ENCODE results near the gene MMP13. TPM values are rescaled to one million over a fixed set of nuclear protein-coding genes. Genes with fewer than 3 reads are reported as not detected.
"Not testable (repeated sequence)": the region's sequence is repeated elsewhere in the genome, so short reads cannot be mapped to it uniquely, and the experiment has no call there.

The MMP13 gene
- polyA plus RNA-seq (2013, experiment 1 of 2): not detected
- 0.15 TPM for polyA plus RNA-seq (2013, experiment 2 of 2)

GRCh38 chr11:102955624-102956023 is at the start of gene MMP13:
TSS of gene MMP13 (minus strand) at chr11:102955732. CDS start at chr11:102955705, 27 bp downstream.
- Histone ChIP-seq H3K9me3 (ENCODE audit: control insufficient read depth, low read length) (no peaks in the 10 kb centered on the region), H3K4me1 (ENCODE audit: control insufficient read depth, insufficient read depth, low read length, poor library complexity, severe bottlenecking) (no peaks in the 10 kb centered on the region), H3K36me3 (ENCODE audit: control insufficient read depth, insufficient read depth, low read length) (no peaks in the 10 kb centered on the region), H3K27ac (ENCODE audit: low read depth, low read length, severe bottlenecking) (no peak within 1 kb of the TSS), H3K4me3 (ENCODE audit: extremely low read depth, insufficient read depth, low read length, poor library complexity, severe bottlenecking) (no peak within 1 kb of the TSS)
- 90% methylated on average over 2 of the region's 6 CpGs; no CpG with 5 or more reads in 1 of the 2 experiments for WGBS, 2 experiments (ENCODE audit: insufficient coverage in 2 of 2)

GRCh38 chr11:103004234-103004633 is 48.7 kb upstream of the MMP13 start:
- WGBS, 2 experiments (ENCODE audit: insufficient coverage in 2 of 2): 79 to 97% methylated on average over 3 of the region's 5 CpGs
- not testable (repeated sequence) for H3K4me1 ChIP-seq (ENCODE audit: control insufficient read depth, insufficient read depth, low read length, poor library complexity, severe bottlenecking); H3K36me3 ChIP-seq (ENCODE audit: control insufficient read depth, insufficient read depth, low read length); H3K27ac ChIP-seq (ENCODE audit: low read depth, low read length, severe bottlenecking); H3K4me3 ChIP-seq (ENCODE audit: extremely low read depth, insufficient read depth, low read length, poor library complexity, severe bottlenecking); H3K9me3 ChIP-seq (ENCODE audit: control insufficient read depth, low read length)

GRCh38 chr11:102994105-102994504 is 38.6 kb upstream of the MMP13 start:
- Histone ChIP-seq H3K4me1 (ENCODE audit: control insufficient read depth, insufficient read depth, low read length, poor library complexity, severe bottlenecking) (peaks cover 13% of the 10 kb centered on the region), H3K4me3 (ENCODE audit: extremely low read depth, insufficient read depth, low read length, poor library complexity, severe bottlenecking) (no peak overlapping the region), H3K9me3 (ENCODE audit: control insufficient read depth, low read length) (no peaks in the 10 kb centered on the region), H3K36me3 (ENCODE audit: control insufficient read depth, insufficient read depth, low read length) (no peaks in the 10 kb centered on the region), H3K27ac (ENCODE audit: low read depth, low read length, severe bottlenecking) (no peak overlapping the region)
- WGBS, 2 experiments (ENCODE audit: insufficient coverage in 2 of 2): no CpG with 5 or more reads among the region's 1 CpG

DNA sequence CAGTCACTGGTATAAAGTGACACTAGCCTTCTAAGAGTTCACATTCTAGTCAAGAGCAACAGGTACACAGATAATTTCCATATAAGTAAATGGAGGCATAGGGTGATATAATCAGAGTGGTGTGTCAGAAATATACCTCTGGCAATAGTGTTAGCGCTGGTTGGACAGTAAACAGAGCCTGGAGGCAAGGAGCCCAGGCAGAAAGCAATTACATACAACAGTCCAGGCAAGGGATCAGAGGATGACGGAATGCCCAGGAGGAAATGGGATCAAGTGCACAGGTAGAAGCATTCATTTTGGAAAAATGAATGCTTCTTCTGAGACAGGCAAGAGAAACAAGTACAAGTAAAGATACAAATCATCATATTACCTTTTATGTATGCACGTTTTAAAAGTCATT is 36.2 kb upstream of the MMP13 start:
- Histone ChIP-seq H3K36me3 (ENCODE audit: control insufficient read depth, insufficient read depth, low read length) (no peaks in the 10 kb centered on the region), H3K9me3 (ENCODE audit: control insufficient read depth, low read length) (no peaks in the 10 kb centered on the region), H3K4me3 (ENCODE audit: extremely low read depth, insufficient read depth, low read length, poor library complexity, severe bottlenecking) (no peak overlapping the region), H3K27ac (ENCODE audit: low read depth, low read length, severe bottlenecking) (no peak overlapping the region), H3K4me1 (ENCODE audit: control insufficient read depth, insufficient read depth, low read length, poor library complexity, severe bottlenecking) (peaks cover 12% of the 10 kb centered on the region)
- 92 to 100% methylated on average over 1 of the region's 3 CpGs for WGBS, 2 experiments (ENCODE audit: insufficient coverage in 2 of 2)

DNA sequence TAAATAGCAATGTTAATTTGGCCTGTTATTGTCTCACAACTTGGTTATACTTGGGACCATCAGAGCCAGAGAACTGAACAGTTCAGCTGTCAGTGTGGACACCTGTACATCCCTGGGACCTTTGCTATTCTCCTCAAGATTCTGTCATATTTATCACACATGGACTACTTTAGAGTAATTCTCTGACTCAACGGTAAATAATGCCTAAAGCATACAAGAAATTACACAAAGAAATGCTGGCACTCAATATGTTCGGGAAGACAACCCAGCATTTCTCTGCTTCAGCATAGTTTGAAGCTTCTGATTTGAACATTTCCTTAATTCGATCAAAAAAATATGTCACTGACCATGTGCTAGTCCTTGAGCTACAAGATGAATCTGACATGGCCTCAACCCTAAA is 34.6 kb upstream of the MMP13 start:
- H3K4me3 ChIP-seq (ENCODE audit: extremely low read depth, insufficient read depth, low read length, poor library complexity, severe bottlenecking): no peak overlapping the region
- 89 to 93% methylated on average over 2 to 3 of the region's 3 CpGs for WGBS, 2 experiments (ENCODE audit: insufficient coverage in 2 of 2)
- no peaks in the 10 kb centered on the region for H3K36me3 ChIP-seq (ENCODE audit: control insufficient read depth, insufficient read depth, low read length)
- no peak overlapping the region for H3K27ac ChIP-seq (ENCODE audit: low read depth, low read length, severe bottlenecking)
- H3K4me1 ChIP-seq (ENCODE audit: control insufficient read depth, insufficient read depth, low read length, poor library complexity, severe bottlenecking): no peaks in the 10 kb centered on the region
- H3K9me3 ChIP-seq (ENCODE audit: control insufficient read depth, low read length): no peaks in the 10 kb centered on the region

GRCh38 chr11:102989379-102990047 is 34.0 kb upstream of the MMP13 start:
- WGBS, 2 experiments (ENCODE audit: insufficient coverage in 2 of 2): 77% methylated on average over 3 of the region's 5 CpGs
- no peak overlapping the region for H3K27ac ChIP-seq (ENCODE audit: low read depth, low read length, severe bottlenecking)
- no peak overlapping the region for H3K4me3 ChIP-seq (ENCODE audit: extremely low read depth, insufficient read depth, low read length, poor library complexity, severe bottlenecking)
- no peaks in the 10 kb centered on the region for H3K9me3 ChIP-seq (ENCODE audit: control insufficient read depth, low read length)
- H3K4me1 ChIP-seq (ENCODE audit: control insufficient read depth, insufficient read depth, low read length, poor library complexity, severe bottlenecking): no peaks in the 10 kb centered on the region
- no peaks in the 10 kb centered on the region for H3K36me3 ChIP-seq (ENCODE audit: control insufficient read depth, insufficient read depth, low read length)

GRCh38 chr11:102986815-102987214 is 31.3 kb upstream of the MMP13 start:
- H3K4me1 ChIP-seq (ENCODE audit: control insufficient read depth, insufficient read depth, low read length, poor library complexity, severe bottlenecking): no peaks in the 10 kb centered on the region
- WGBS, 2 experiments (ENCODE audit: insufficient coverage in 2 of 2): 93% methylated on average over 2 of the region's 2 CpGs; no CpG with 5 or more reads in 1 of the 2 experiments
- H3K4me3 ChIP-seq (ENCODE audit: extremely low read depth, insufficient read depth, low read length, poor library complexity, severe bottlenecking): no peak overlapping the region
- no peaks in the 10 kb centered on the region for H3K36me3 ChIP-seq (ENCODE audit: control insufficient read depth, insufficient read depth, low read length)
- H3K9me3 ChIP-seq (ENCODE audit: control insufficient read depth, low read length): no peaks in the 10 kb centered on the region
- H3K27ac ChIP-seq (ENCODE audit: low read depth, low read length, severe bottlenecking): no peak overlapping the region

- H3K27ac ChIP-seq (ENCODE audit: low read depth, low read length, severe bottlenecking): no peak overlapping the region
- H3K9me3 ChIP-seq (ENCODE audit: control insufficient read depth, low read length): no peaks in the 10 kb centered on the region
- H3K4me3 ChIP-seq (ENCODE audit: extremely low read depth, insufficient read depth, low read length, poor library complexity, severe bottlenecking): no peak overlapping the region
- no CpG with 5 or more reads among the region's 1 CpG for whole genome bisulfite sequencing, 2 experiments (ENCODE audit: insufficient coverage in 2 of 2)
- H3K36me3 ChIP-seq (ENCODE audit: control insufficient read depth, insufficient read depth, low read length): no peaks in the 10 kb centered on the region
- no peaks in the 10 kb centered on the region for H3K4me1 ChIP-seq (ENCODE audit: control insufficient read depth, insufficient read depth, low read length, poor library complexity, severe bottlenecking)
Observed at GRCh38 chr11:102985850-102986249, 30.3 kb upstream of the MMP13 start.

- no peak overlapping the region for H3K4me3 ChIP-seq (ENCODE audit: extremely low read depth, insufficient read depth, low read length, poor library complexity, severe bottlenecking)
- no peaks in the 10 kb centered on the region for H3K36me3 ChIP-seq (ENCODE audit: control insufficient read depth, insufficient read depth, low read length)
- H3K9me3 ChIP-seq (ENCODE audit: control insufficient read depth, low read length): no peaks in the 10 kb centered on the region
- no CpG with 5 or more reads among the region's 2 CpGs for WGBS, 2 experiments (ENCODE audit: insufficient coverage in 2 of 2)
- H3K4me1 ChIP-seq (ENCODE audit: control insufficient read depth, insufficient read depth, low read length, poor library complexity, severe bottlenecking): no peaks in the 10 kb centered on the region
- H3K27ac ChIP-seq (ENCODE audit: low read depth, low read length, severe bottlenecking): no peak overlapping the region
Observed at GRCh38 chr11:102983486-102983885, 28.0 kb upstream of the MMP13 start.

GRCh38 chr11:102981324-102981910 is 25.9 kb upstream of the MMP13 start:
- H3K27ac ChIP-seq (ENCODE audit: low read depth, low read length, severe bottlenecking): no peak overlapping the region
- no peaks in the 10 kb centered on the region for H3K4me1 ChIP-seq (ENCODE audit: control insufficient read depth, insufficient read depth, low read length, poor library complexity, severe bottlenecking)
- H3K9me3 ChIP-seq (ENCODE audit: control insufficient read depth, low read length): no peaks in the 10 kb centered on the region
- no peaks in the 10 kb centered on the region for H3K36me3 ChIP-seq (ENCODE audit: control insufficient read depth, insufficient read depth, low read length)
- H3K4me3 ChIP-seq (ENCODE audit: extremely low read depth, insufficient read depth, low read length, poor library complexity, severe bottlenecking): no peak overlapping the region

- Histone ChIP-seq H3K4me3 (ENCODE audit: extremely low read depth, insufficient read depth, low read length, poor library complexity, severe bottlenecking) (no peak overlapping the region), H3K27ac (ENCODE audit: low read depth, low read length, severe bottlenecking) (no peak overlapping the region), H3K9me3 (ENCODE audit: control insufficient read depth, low read length) (no peaks in the 10 kb centered on the region), H3K4me1 (ENCODE audit: control insufficient read depth, insufficient read depth, low read length, poor library complexity, severe bottlenecking) (peaks cover 3% of the 10 kb centered on the region), H3K36me3 (ENCODE audit: control insufficient read depth, insufficient read depth, low read length) (no peaks in the 10 kb centered on the region)
- 100% methylated on average over 1 of the region's 5 CpGs; no CpG with 5 or more reads in 1 of the 2 experiments for WGBS, 2 experiments (ENCODE audit: insufficient coverage in 2 of 2)
Observed at GRCh38 chr11:102974552-102975280, 19.2 kb upstream of the MMP13 start.
